ENCODE results near the gene MXI1. TPM values are rescaled to one million over a fixed set of nuclear protein-coding genes. Genes with fewer than 3 reads are reported as not detected.

Gene MXI1
- total and polyA plus RNA-seq, 2 of the 4 experiments (the other 2 are of a cell fraction) = 7.2 to 11.8 TPM

GRCh38 chr10:110214371-110214826 is 7.0 kb downstream of the MXI1 start:
- Histone ChIP-seq H2AFZ (replicated peaks; ENCODE audit: low read length, poor library complexity) (no peak overlapping the region), H3K4ac (ENCODE audit: low read depth, low read length) (no peak overlapping the region), H2AK5ac (ENCODE audit: low read depth, low read length) (no peak overlapping the region), H3K14ac (replicated peaks; ENCODE audit: low read depth, low read length) (no peak overlapping the region), H2BK120ac (ENCODE audit: low read depth, low read length) (no peak overlapping the region), H3K79me1 (ENCODE audit: low read depth in 1 of 2, low read length in 2 of 2) (peaks cover 5 to 7% of the 10 kb centered on the region in 2 experiments; a peak in 2 of 4 replicates), H3K56ac (ENCODE audit: extremely low read depth, insufficient read depth, low read length) (no peak overlapping the region), H3K9ac (ENCODE audit: low read depth, low read length) (no peak overlapping the region), H3K4me1 (ENCODE audit: control insufficient read depth, insufficient read depth, low read length) (peaks cover 20% of the 10 kb centered on the region), H2BK5ac (ENCODE audit: low read depth, low read length, poor library complexity, severe bottlenecking) (no peak overlapping the region), H3K23ac (ENCODE audit: low read depth, low read length) (no peak overlapping the region), H4K8ac (ENCODE audit: low read depth in 2 of 2, low read length in 2 of 2) (no peak overlapping the region), H4K5ac (ENCODE audit: low read depth, low read length) (no peak overlapping the region), H2BK20ac (ENCODE audit: low read depth, low read length) (no peak overlapping the region), H2BK15ac (ENCODE audit: low read depth, low read length) (no peak overlapping the region), H3K4me3 (ENCODE audit: insufficient read depth, low read depth, low read length) (no peak overlapping the region), H3K36me3 (ENCODE audit: control insufficient read depth, insufficient read depth, low read length) (no peaks in the 10 kb centered on the region), H4K91ac (ENCODE audit: insufficient read depth, low read depth, low read length) (no peak overlapping the region), H3K9me3 (ENCODE audit: control insufficient read depth, insufficient read depth, low read length) (no peaks in the 10 kb centered on the region), H3K9me1 (ENCODE audit: insufficient read depth, low read length) (no peaks in the 10 kb centered on the region), H3K27me3 (ENCODE audit: control insufficient read depth, insufficient read depth, low read length) (no peaks in the 10 kb centered on the region), H3K4me2 (ENCODE audit: low read depth, low read length) (peak overlapping the region; percentile 8; the same call in 1 of the 2 replicates), H3K18ac (ENCODE audit: low read depth, low read length) (no peak overlapping the region), H2AK9ac (replicated peaks; ENCODE audit: low read depth, low read length, poor library complexity) (no peak overlapping the region), H4K20me1 (ENCODE audit: insufficient read depth, low read length) (no peaks in the 10 kb centered on the region; the same call in 1 of the 2 replicates), H3K27ac (ENCODE audit: insufficient read depth, low read length) (peak overlapping the region; percentile 9; the same call in 1 of the 2 replicates)
- TF ChIP-seq MAZ (IDR thresholded peaks at IDR 0.05; ENCODE audit: borderline replicate concordance, low read depth, low read length) (no peak), USF2 (IDR thresholded peaks at IDR 0.05; ENCODE audit: low read depth, low read length) (no peak), MXI1 (IDR thresholded peaks at IDR 0.05; ENCODE audit: borderline replicate concordance, low read depth, low read length) (no peak), CEBPB (IDR thresholded peaks at IDR 0.05; ENCODE audit: low read depth, low read length) (no peak), RAD21 (IDR thresholded peaks at IDR 0.05; ENCODE audit: low read length) (no peak)
- dilution Hi-C loops (cut with HindIII; ENCODE audit: low sequenced_read_pairs, unreplicated experiment) (no loop called here), in situ Hi-C loops (cut with MboI; ENCODE audit: low sequenced_read_pairs) (no loop called here), intact Hi-C loops (cut with micrococcal nuclease) (no loop called here)
- WGBS, 2 experiments (ENCODE audit: extremely low coverage in 2 of 2, insufficient read length in 1 of 2) = no CpG with 5 or more reads among the region's 3 CpGs
- ATAC-seq (ENCODE audit: low read depth) (no peak), DNase-seq (peak; percentile 42)
- BruUV-seq (replicated peaks) = no TSS peak
- ChIA-PET CTCF (interaction anchor here (0.6 to 0.8 kb wide), 2 partner anchors 9 to 573 kb away, joined by 3 read pairs; no protein-coding TSS in a partner anchor), POLR2A (ENCODE audit: unreplicated experiment) (interaction anchor here (0.7 kb wide), 1 partner anchor 75 kb away, joined by 5 read pairs; no protein-coding TSS in a partner anchor)
